ENCODE results near the gene C11orf24. TPM values are rescaled to one million over a fixed set of nuclear protein-coding genes. Genes with fewer than 3 reads are reported as not detected.
"Not testable (repeated sequence)": the region's sequence is repeated elsewhere in the genome, so short reads cannot be mapped to it uniquely, and the experiment has no call there.

The C11orf24 gene
- total RNA-seq, 4 donors from 2014 or later, result 79.2 to 198 (median 183) TPM

DNA sequence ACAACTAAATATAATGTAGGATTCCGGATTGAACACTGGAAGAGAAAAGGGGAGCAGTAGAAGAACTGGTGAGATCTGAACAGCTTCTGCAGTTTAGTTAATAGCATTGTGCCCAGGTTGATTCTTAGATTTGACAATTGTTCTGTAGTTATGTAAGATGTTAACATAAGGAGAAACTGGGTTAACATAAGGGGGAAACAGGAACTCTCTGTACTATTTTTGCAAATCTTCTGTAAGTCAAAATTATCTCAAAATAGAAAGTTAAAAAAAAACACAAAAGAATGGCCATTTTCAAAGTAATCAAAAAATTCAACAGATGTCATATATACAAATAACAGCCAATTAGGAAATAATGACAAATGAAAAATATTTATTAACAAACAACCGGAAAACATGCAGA is 21.9 kb upstream of the C11orf24 start:
- H3K9me3 ChIP-seq, result no peaks in the 10 kb centered on the region
- no peak overlapping the region for H3K4me3 ChIP-seq
- TF ChIP-seq POLR2A (IDR thresholded peaks at IDR 0.05), result no peak
- TF ChIP-seq, protein P1, sequence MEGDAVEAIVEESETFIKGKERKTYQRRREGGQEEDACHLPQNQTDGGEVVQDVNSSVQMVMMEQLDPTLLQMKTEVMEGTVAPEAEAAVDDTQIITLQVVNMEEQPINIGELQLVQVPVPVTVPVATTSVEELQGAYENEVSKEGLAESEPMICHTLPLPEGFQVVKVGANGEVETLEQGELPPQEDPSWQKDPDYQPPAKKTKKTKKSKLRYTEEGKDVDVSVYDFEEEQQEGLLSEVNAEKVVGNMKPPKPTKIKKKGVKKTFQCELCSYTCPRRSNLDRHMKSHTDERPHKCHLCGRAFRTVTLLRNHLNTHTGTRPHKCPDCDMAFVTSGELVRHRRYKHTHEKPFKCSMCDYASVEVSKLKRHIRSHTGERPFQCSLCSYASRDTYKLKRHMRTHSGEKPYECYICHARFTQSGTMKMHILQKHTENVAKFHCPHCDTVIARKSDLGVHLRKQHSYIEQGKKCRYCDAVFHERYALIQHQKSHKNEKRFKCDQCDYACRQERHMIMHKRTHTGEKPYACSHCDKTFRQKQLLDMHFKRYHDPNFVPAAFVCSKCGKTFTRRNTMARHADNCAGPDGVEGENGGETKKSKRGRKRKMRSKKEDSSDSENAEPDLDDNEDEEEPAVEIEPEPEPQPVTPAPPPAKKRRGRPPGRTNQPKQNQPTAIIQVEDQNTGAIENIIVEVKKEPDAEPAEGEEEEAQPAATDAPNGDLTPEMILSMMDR (IDR thresholded peaks at IDR 0.05), result no peak
- H3K36me3 ChIP-seq, result no peaks in the 10 kb centered on the region
- H3K4me1 ChIP-seq, result peaks cover 0 to 24% (median 5%) of the 10 kb centered on the region in 4 donors
- peak overlapping the region in 1 of 4 donors; percentile 42 for H3K27ac ChIP-seq
- DNase-seq, result no peak
- H3K27me3 ChIP-seq, result no peaks in the 10 kb centered on the region

DNA sequence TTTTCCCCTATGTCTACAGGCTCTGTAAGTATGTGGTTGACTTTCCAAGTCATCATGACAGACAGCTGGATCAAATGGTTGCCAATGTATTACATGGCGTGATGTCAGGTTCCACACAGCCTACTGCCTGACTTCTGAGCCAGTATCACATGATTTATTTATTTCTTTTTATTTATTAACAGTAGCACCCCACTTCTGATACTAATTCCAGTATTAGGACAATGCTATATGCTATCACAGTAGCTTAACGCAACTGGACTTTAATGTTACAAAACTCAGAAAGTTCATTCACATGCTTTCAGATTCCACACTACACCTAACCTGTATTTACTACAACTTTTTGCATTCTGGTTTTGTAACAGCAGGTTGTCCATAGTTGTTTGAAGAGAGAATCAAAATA is 17.7 kb upstream of the C11orf24 start:
- Histone ChIP-seq H3K4me1 (no peaks in the 10 kb centered on the region), H3K4me3 (no peak overlapping the region), H3K27me3 (no peaks in the 10 kb centered on the region), H3K9me3 (no peaks in the 10 kb centered on the region), H3K36me3 (no peaks in the 10 kb centered on the region), H3K27ac (no peak overlapping the region)
- no peak for DNase-seq
- TF ChIP-seq, protein P1 (IDR thresholded peaks at IDR 0.05), result no peak
- TF ChIP-seq POLR2A (IDR thresholded peaks at IDR 0.05), result no peak

DNA sequence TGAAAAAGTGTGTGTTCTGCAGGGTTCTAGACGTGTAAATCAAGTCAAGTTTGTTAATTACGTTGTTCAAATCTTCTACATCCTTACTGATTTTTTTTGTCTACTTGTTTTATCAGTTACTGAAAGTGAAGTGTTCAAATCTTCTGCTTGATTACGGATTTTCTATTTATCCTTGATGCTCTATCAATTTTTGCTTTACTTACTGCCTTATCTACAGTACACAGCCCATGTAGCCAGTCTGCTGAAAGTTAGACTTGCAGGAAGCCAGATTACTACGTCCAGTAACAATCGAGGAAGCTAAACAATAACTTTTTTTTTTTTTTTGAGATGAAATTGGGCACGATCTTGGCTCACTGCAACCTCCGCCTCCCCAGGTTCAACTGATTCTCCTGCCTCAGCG is 15.6 kb upstream of the C11orf24 start:
- no peaks in the 10 kb centered on the region for H3K27me3 ChIP-seq
- no peak overlapping the region for H3K4me3 ChIP-seq
- no peak overlapping the region for H3K27ac ChIP-seq
- no peaks in the 10 kb centered on the region for H3K36me3 ChIP-seq
- DNase-seq, result no peak
- H3K4me1 ChIP-seq, result peaks cover 0 to 3% (median 0%) of the 10 kb centered on the region in 4 donors
- no peak for TF ChIP-seq POLR2A (IDR thresholded peaks at IDR 0.05)
- TF ChIP-seq, protein P1 (IDR thresholded peaks at IDR 0.05), result no peak
- H3K9me3 ChIP-seq, result no peaks in the 10 kb centered on the region

DNA sequence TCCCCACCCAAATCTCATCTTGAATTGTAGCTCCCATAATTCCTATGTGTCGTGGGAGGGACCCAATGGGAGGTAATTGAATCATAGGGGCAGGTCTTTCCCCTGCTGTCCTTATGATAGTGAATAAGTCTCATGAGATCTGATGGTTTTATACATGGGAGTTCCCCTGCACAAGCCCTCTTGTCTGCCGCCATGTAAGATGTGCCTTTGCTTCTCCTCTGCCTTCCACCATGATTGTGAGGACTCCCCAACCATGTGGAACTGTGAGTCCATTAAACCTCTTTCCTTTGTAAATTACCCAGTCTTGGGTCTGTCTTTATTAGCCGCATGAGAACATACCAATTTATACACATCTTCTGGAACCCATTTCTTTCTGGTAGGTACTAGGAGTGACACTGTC is 12.8 kb upstream of the C11orf24 start:
- H3K4me3 ChIP-seq, H3K9me3 ChIP-seq, DNase-seq, H3K27ac ChIP-seq, H3K27me3 ChIP-seq, H3K4me1 ChIP-seq, H3K36me3 ChIP-seq: not testable (repeated sequence)

DNA sequence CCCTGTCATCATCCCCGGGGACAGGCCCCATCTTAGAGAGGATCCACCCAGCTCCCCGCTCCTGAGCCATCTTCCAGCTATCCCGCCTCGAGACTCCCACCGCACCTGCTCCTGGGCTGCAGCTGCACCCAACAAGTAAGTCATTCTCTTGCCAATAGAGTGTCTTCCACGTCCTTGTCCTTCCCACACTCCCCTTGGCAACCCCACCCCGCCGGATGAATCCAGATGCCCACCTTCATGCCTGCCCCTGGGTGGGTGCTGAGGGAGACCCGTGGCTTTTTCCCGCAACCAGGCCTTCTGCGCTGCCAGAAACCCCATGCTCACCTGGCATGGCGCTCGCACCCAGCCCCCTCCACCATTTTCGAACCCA is 11.1 kb upstream of the C11orf24 start:
- no peaks in the 10 kb centered on the region for H3K27me3 ChIP-seq
- H3K27ac ChIP-seq, result no peak overlapping the region
- no peaks in the 10 kb centered on the region for H3K9me3 ChIP-seq
- no peak for TF ChIP-seq POLR2A (IDR thresholded peaks at IDR 0.05)
- TF ChIP-seq, protein P1 (IDR thresholded peaks at IDR 0.05), result no peak
- H3K4me1 ChIP-seq, result peaks cover 0 to 6% (median 2%) of the 10 kb centered on the region in 4 donors
- no peak overlapping the region for H3K4me3 ChIP-seq
- DNase-seq, result no peak
- H3K36me3 ChIP-seq, result no peaks in the 10 kb centered on the region

DNA sequence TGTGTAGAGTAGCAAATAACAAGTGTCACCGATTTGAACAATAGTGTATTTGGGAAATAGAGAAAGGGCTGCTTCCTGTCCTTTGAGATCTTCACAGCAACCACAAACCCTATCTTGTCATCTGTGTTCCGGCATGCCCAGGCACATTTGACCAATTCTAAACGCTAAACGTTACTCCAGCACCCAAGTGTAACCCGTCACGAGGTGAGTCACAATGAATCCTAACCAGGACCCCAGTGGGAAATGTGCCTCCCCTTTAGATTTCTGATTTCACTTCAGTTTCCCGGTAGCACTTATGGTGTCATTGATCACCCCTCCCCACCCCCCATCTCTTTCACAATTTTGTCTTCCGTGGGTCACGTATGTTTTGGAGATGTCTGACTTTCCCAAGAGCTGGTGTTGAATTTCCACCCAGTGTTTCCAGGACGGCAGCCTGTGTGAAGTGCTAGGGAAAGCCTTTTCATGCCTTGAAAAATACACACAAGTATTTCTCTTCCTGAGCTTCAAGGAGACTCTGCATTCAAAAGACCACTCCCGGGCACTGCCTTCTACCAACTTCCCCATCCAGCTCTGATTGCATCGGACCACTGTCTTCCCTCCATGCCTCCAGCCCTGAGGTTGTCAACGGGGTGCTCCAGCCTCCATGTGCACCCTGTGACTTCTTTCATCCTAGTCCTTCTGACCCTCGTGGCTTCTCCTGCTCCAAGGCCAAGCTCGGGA is 10.5 kb upstream of the C11orf24 start:
- Histone ChIP-seq H3K27ac (peak overlapping the region in 1 of 4 donors; percentile 25), H3K4me1 (peaks cover 0 to 6% (median 2%) of the 10 kb centered on the region in 4 donors), H3K9me3 (no peaks in the 10 kb centered on the region), H3K36me3 (no peaks in the 10 kb centered on the region), H3K4me3 (no peak overlapping the region), H3K27me3 (no peaks in the 10 kb centered on the region)
- peak in 2 of 3 donors; percentile 54 to 55 for DNase-seq
- no peak for TF ChIP-seq POLR2A (IDR thresholded peaks at IDR 0.05)
- TF ChIP-seq, protein P1 (IDR thresholded peaks at IDR 0.05), result no peak

Measured in Peyer's patch (tissue), 4 donors.